Mesenchymal stem cell (in vitro differentiated cells and primary cell): ENCODE data around the gene BEGAIN.

Experiments
- DNase-seq: peaks from one replicate; pipeline ENCODE4 v3.0.0-alpha.2; 2013
- H2AFZ ChIP-seq: one replicate; pipeline ENCODE4 v1.6.1; 2013; ENCODE audit warnings: low read depth, mild to moderate bottlenecking, control low read depth, inconsistent platforms, low read length, moderate library complexity
- H2AK5ac ChIP-seq: 2 replicates; pipeline ENCODE4 v1.6.1; 2013; ENCODE audit warnings: low read length, moderate library complexity, mild to moderate bottlenecking, inconsistent platforms; ENCODE audit not compliant: severe bottlenecking
- H2BK120ac ChIP-seq: one replicate; pipeline ENCODE4 v1.6.1; 2013; ENCODE audit warnings: low read depth, mild to moderate bottlenecking, inconsistent platforms, low read length, moderate library complexity
- H2BK12ac ChIP-seq, 2 experiments: one replicate each; pipeline ENCODE4 v1.6.1; 2013; ENCODE audit warnings: inconsistent platforms in 2 of 2, low read length in 2 of 2, mild to moderate bottlenecking in 2 of 2, moderate library complexity in 2 of 2, control low read depth in 1 of 2
- H2BK15ac ChIP-seq: one replicate; pipeline ENCODE4 v1.6.1; 2013; ENCODE audit warnings: mild to moderate bottlenecking, low read depth, inconsistent platforms; ENCODE audit not compliant: poor library complexity, severe bottlenecking
- H2BK5ac ChIP-seq: 2 replicates; pipeline ENCODE4 v1.6.1; 2013; ENCODE audit warnings: low read depth, mild to moderate bottlenecking, low read length, control low read depth, inconsistent platforms; ENCODE audit not compliant: poor library complexity, severe bottlenecking
- H3K14ac ChIP-seq, 2 experiments: one replicate each; pipeline ENCODE4 v1.6.1; 2013; ENCODE audit warnings: inconsistent platforms in 2 of 2, low read length in 2 of 2, control low read depth in 1 of 2, mild to moderate bottlenecking in 1 of 2, moderate library complexity in 1 of 2
- H3K18ac ChIP-seq, 2 experiments: one replicate each; pipeline ENCODE4 v1.6.1; 2013; ENCODE audit warnings: inconsistent platforms in 2 of 2, low read length in 2 of 2, control low read depth in 1 of 2, low read depth in 1 of 2, mild to moderate bottlenecking in 1 of 2
- H3K23ac ChIP-seq, 2 experiments: one replicate each; pipeline ENCODE4 v1.6.1; 2013; ENCODE audit warnings: inconsistent platforms in 2 of 2, low read length in 2 of 2, mild to moderate bottlenecking in 2 of 2, moderate library complexity in 2 of 2, control low read depth in 1 of 2
- H3K27ac ChIP-seq: 2 replicates; pipeline ENCODE4 v1.5.1; 2013; ENCODE audit warnings: mild to moderate bottlenecking, moderate library complexity, low read length, control low read depth, inconsistent platforms; ENCODE audit not compliant: poor library complexity, severe bottlenecking
- H3K27me3 ChIP-seq, 2 experiments: 2 replicates each; pipeline versions ENCODE4 v1.6.1 to v1.7.0; 2013; ENCODE audit warnings: low read length in 2 of 2, mild to moderate bottlenecking in 2 of 2, moderate library complexity in 2 of 2, control low read depth in 1 of 2, inconsistent platforms in 1 of 2; ENCODE audit not compliant: control insufficient read depth in 1 of 2, insufficient read depth in 1 of 2
- H3K36me3 ChIP-seq, 2 experiments: 2 replicates each; pipeline versions ENCODE4 v1.6.1 to v1.7.0; 2013; ENCODE audit warnings: low read length in 2 of 2, control low read depth in 1 of 2, inconsistent platforms in 1 of 2, low read depth in 1 of 2, mild to moderate bottlenecking in 1 of 2; ENCODE audit not compliant: insufficient read depth in 2 of 2, control insufficient read depth in 1 of 2
- H3K4ac ChIP-seq, 2 experiments: one replicate each; pipeline ENCODE4 v1.6.1; 2013; ENCODE audit warnings: inconsistent platforms in 2 of 2, low read length in 2 of 2, mild to moderate bottlenecking in 2 of 2, moderate library complexity in 2 of 2, control low read depth in 1 of 2, low read depth in 1 of 2
- H3K4me1 ChIP-seq: 2 replicates; pipeline ENCODE4 v1.6.1; 2013; ENCODE audit warnings: low read depth, low read length, control low read depth; ENCODE audit not compliant: control insufficient read depth, insufficient read depth
- H3K4me2 ChIP-seq: 2 replicates; pipeline ENCODE4 v1.6.1; 2013; ENCODE audit warnings: low read length, mild to moderate bottlenecking, inconsistent platforms; ENCODE audit not compliant: poor library complexity, severe bottlenecking
- H3K4me3 ChIP-seq, 2 experiments: 2 replicates each; pipeline versions ENCODE4 v1.5.1 to v1.7.0; 2013; ENCODE audit warnings: low read length in 2 of 2, mild to moderate bottlenecking in 2 of 2, control low read depth in 1 of 2, low read depth in 1 of 2; ENCODE audit not compliant: insufficient read depth in 1 of 2
- H3K79me1 ChIP-seq: replicated peaks from 2 replicates; pipeline ENCODE4 v1.6.1; 2013; ENCODE audit warnings: mild to moderate bottlenecking, control low read depth, low read length, inconsistent platforms; ENCODE audit not compliant: poor library complexity, severe bottlenecking
- H3K9ac ChIP-seq: 2 replicates; pipeline ENCODE4 v1.7.0; 2013; ENCODE audit warnings: mild to moderate bottlenecking, low read length, moderate library complexity
- H3K9me3 ChIP-seq: 2 replicates; pipeline ENCODE4 v1.7.0; 2013; ENCODE audit warnings: mild to moderate bottlenecking, low read length; ENCODE audit not compliant: control insufficient read depth
- H4K8ac ChIP-seq: one replicate; pipeline ENCODE4 v1.6.1; 2013; ENCODE audit warnings: inconsistent platforms, mild to moderate bottlenecking, low read length, moderate library complexity
- H4K91ac ChIP-seq: one replicate; pipeline ENCODE4 v1.6.1; 2013; ENCODE audit warnings: mild to moderate bottlenecking, low read length, inconsistent platforms
- WGBS: methylation state at CpG from one replicate; pipeline ENCODE4 v1.1.7; 2013; ENCODE audit warnings: mixed read lengths; 5-methylcytosine and 5-hydroxymethylcytosine counted together

The BEGAIN gene

GRCh38 chr14:100602621-100603230 is 15.5 kb upstream of the BEGAIN start:
- Histone ChIP-seq H3K4me1 (no peaks in the 10 kb centered on the region), H3K36me3 (no peaks in the 10 kb centered on the region), H3K18ac (no peak overlapping the region), H2BK15ac (no peak overlapping the region), H3K9ac (no peak overlapping the region), H3K4ac (no peak overlapping the region), H3K4me3 (no peak overlapping the region), H3K4me2 (no peak overlapping the region), H2BK120ac (no peak overlapping the region), H2BK12ac (no peak overlapping the region), H4K91ac (no peak overlapping the region), H4K8ac (no peak overlapping the region), H2BK5ac (no peak overlapping the region), H2AFZ (no peak overlapping the region), H3K9me3 (peaks cover 4% of the 10 kb centered on the region), H3K79me1 (no peaks in the 10 kb centered on the region), H3K23ac (no peak overlapping the region), H2AK5ac (no peak overlapping the region), H3K27me3 (peaks cover 29 to 48% of the 10 kb centered on the region in 2 experiments), H3K27ac (no peak overlapping the region), H3K14ac (no peak overlapping the region)
- DNase-seq: no peak
- 64% methylated on average over 6 of the region's 7 CpGs for WGBS

- Histone ChIP-seq H3K4me1 (no peaks in the 10 kb centered on the region), H3K4me2 (no peak overlapping the region), H2BK15ac (no peak overlapping the region), H4K91ac (no peak overlapping the region), H3K27me3 (peaks cover 24 to 48% of the 10 kb centered on the region in 2 experiments), H3K4ac (no peak overlapping the region), H3K9me3 (peaks cover 3% of the 10 kb centered on the region), H4K8ac (no peak overlapping the region), H3K23ac (no peak overlapping the region), H3K9ac (no peak overlapping the region), H2BK5ac (no peak overlapping the region), H2AK5ac (no peak overlapping the region), H2BK12ac (no peak overlapping the region), H3K18ac (no peak overlapping the region), H3K14ac (no peak overlapping the region), H3K79me1 (no peaks in the 10 kb centered on the region), H2AFZ (no peak overlapping the region), H3K36me3 (no peaks in the 10 kb centered on the region), H2BK120ac (no peak overlapping the region), H3K27ac (no peak overlapping the region), H3K4me3 (no peak overlapping the region)
- WGBS: 91% methylated on average over 4 of the region's 4 CpGs
- no peak for DNase-seq
These were observed 14.7 kb upstream of the BEGAIN start for GRCh38 chr14:100601914-100602313.

DNA sequence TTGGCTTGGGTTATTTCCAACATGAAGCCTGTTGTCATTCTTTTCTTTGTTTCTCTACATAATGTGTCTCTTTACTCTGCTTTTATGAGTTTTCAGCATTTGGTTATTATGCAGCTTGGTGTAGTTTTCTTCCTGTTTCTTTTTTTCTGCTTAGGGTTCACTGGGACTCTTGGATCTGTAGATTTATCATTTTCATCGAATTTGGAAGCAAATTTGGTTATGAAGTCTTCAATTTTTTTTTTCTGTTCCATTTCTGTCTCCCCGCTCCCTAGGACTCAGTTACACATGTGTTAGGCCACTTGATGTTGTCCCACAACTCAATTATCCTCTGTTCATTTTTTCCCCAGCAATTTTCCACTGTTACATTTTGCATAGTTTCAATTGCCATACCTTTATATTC is 13.8 kb upstream of the BEGAIN start:
- WGBS: 61% methylated on average over 2 of the region's 2 CpGs
- H3K4me2 ChIP-seq: no peak overlapping the region

DNA sequence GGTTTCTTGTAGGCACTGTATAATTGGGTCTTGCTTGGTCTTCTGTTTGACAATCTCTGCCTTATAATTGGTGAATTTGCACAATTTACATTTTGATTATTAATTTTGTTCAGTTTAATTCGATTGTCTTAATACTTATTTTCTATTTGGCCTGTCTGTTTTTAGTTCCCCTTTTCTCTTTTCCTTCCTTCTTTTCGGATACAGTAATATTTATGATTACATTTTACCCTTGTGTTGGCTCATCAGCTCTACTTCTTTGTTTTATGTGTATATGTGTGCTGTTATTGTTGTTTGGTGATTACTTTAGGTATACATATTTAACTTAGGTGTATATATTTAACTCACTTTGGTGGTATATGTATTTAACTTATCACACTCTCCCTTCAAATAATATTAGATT is 12.8 kb upstream of the BEGAIN start:
- no peak overlapping the region for H2BK120ac ChIP-seq
- WGBS: no CpG with 5 or more reads among the region's 2 CpGs
- no peak overlapping the region for H3K18ac ChIP-seq
- H3K27me3 ChIP-seq: peaks cover 12 to 58% of the 10 kb centered on the region in 2 experiments
- no peak overlapping the region for H2BK15ac ChIP-seq
- H3K9me3 ChIP-seq: no peaks in the 10 kb centered on the region
- no peak overlapping the region for H3K14ac ChIP-seq
- no peaks in the 10 kb centered on the region for H3K4me1 ChIP-seq
- H2BK5ac ChIP-seq: no peak overlapping the region
- H3K4me3 ChIP-seq: no peak overlapping the region
- no peak overlapping the region for H2AK5ac ChIP-seq
- H3K79me1 ChIP-seq: no peaks in the 10 kb centered on the region
- H2BK12ac ChIP-seq: no peak overlapping the region
- no peak overlapping the region for H3K4me2 ChIP-seq
- no peak overlapping the region for H3K27ac ChIP-seq
- no peak overlapping the region for H3K4ac ChIP-seq
- no peak for DNase-seq
- H2AFZ ChIP-seq: no peak overlapping the region
- no peak overlapping the region for H3K9ac ChIP-seq
- no peak overlapping the region for H3K23ac ChIP-seq
- H3K36me3 ChIP-seq: no peaks in the 10 kb centered on the region
- no peak overlapping the region for H4K91ac ChIP-seq
- H4K8ac ChIP-seq: no peak overlapping the region

More for the DNA sequence above, 13.8 kb upstream of the BEGAIN start:
- no peak overlapping the region for H2AK5ac ChIP-seq
- H3K14ac ChIP-seq: no peak overlapping the region
- H3K4ac ChIP-seq: no peak overlapping the region
- H4K91ac ChIP-seq: no peak overlapping the region
- no peak overlapping the region for H2BK15ac ChIP-seq
- H2BK120ac ChIP-seq: no peak overlapping the region
- no peak overlapping the region for H3K18ac ChIP-seq
- no peak overlapping the region for H3K4me3 ChIP-seq
- no peak overlapping the region for H3K9ac ChIP-seq
- no peak overlapping the region for H2BK12ac ChIP-seq
- H3K27me3 ChIP-seq: peaks cover 16 to 48% of the 10 kb centered on the region in 2 experiments
- H3K23ac ChIP-seq: no peak overlapping the region
- no peak overlapping the region for H2BK5ac ChIP-seq
- H2AFZ ChIP-seq: no peak overlapping the region
- H3K4me1 ChIP-seq: no peaks in the 10 kb centered on the region
- no peak overlapping the region for H4K8ac ChIP-seq
- H3K36me3 ChIP-seq: no peaks in the 10 kb centered on the region
- no peaks in the 10 kb centered on the region for H3K79me1 ChIP-seq
- H3K9me3 ChIP-seq: no peaks in the 10 kb centered on the region
- DNase-seq: no peak
- H3K27ac ChIP-seq: no peak overlapping the region
